SH-SY5Y (cell line): ENCODE data around the gene SCYGR8.

Experiments
- GATA2 ChIP-seq: IDR thresholded peaks from 2 replicates; pipeline ENCODE4 v1.6.1; 2011; ENCODE audit warnings: mild to moderate bottlenecking, low read depth, low read length
- GATA3 ChIP-seq: IDR thresholded peaks from 2 replicates; pipeline ENCODE4 v1.6.1; 2011; ENCODE audit warnings: low read depth, mild to moderate bottlenecking, low read length, moderate library complexity

DNA sequence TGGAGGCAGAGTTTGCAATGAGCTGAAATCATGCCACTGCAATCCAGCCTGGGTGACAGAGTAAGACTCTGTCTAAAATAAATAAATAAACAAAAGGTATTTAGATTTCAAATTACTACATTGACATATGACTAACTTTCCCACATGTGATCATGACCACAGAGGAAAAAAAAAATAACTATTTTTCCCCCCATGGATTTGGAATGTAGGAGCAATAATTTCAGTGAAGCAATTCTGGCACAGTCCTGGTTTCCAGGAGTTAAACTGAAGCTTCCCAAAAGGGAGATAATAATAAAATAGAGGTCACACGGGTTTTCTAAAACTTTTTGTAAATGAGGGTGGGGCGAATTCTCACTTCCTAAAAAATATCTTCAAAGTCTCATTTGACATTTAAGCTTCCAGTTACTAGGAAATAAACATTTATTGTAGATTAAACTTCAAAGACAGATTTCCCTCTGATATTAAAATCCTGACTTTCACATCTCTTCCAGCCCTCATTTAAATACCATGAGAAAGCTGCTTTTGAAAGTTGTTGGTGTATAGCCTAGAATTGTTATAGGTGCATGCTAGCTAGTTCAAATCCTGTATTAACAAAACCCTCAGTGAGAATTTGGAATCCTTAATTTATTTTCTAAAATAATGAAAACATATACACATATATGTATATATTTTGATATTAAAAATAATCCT lies 48.6 kb upstream of the SCYGR8 start:
- TF ChIP-seq GATA2, result no peak
- no peak for TF ChIP-seq GATA3
